CD14-positive monocyte (primary cell): ENCODE data around the gene SLC37A1. TPM values are rescaled to one million over a fixed set of nuclear protein-coding genes. Genes with fewer than 3 reads are reported as not detected.

Experiments
- DNase-seq, 3 donors: peaks; one replicate each; pipeline ENCODE4 v3.0.0-alpha.2; 2011 to 2022
- H2AFZ ChIP-seq: 2 replicates; pipeline ENCODE4 v1.6.0; 2012; ENCODE audit warnings: mild to moderate bottlenecking, low read depth, low read length, inconsistent platforms; ENCODE audit not compliant: insufficient read depth, poor library complexity, severe bottlenecking
- H3K27ac ChIP-seq, 2 donors: 1 replicate in 1 of 2; 2 replicates in 1 of 2; pipeline ENCODE4 v1.5.1; 2012 to 2013; ENCODE audit warnings: low read length in 2 of 2, control low read depth in 1 of 2, inconsistent platforms in 1 of 2, low read depth in 1 of 2, mild to moderate bottlenecking in 1 of 2
- H3K27me3 ChIP-seq, 2 donors: one replicate each; pipeline versions ENCODE4 v1.6.0 to v1.6.1; 2011 to 2013; ENCODE audit warnings: low read length in 2 of 2; ENCODE audit not compliant: control insufficient read depth in 2 of 2, insufficient read depth in 2 of 2
- H3K36me3 ChIP-seq, 2 donors: replicated peaks in 1 of 2; 1 replicate in 1 of 2; 2 replicates in 1 of 2; pipeline versions ENCODE4 v1.5.1 to v1.6.1; 2012 to 2013; ENCODE audit warnings: low read length in 2 of 2, control low read depth in 1 of 2, inconsistent platforms in 1 of 2, mild to moderate bottlenecking in 1 of 2; ENCODE audit not compliant: insufficient read depth in 2 of 2, control insufficient read depth in 1 of 2
- H3K4me1 ChIP-seq, 2 donors: 1 replicate in 1 of 2; 2 replicates in 1 of 2; pipeline versions ENCODE4 v1.5.1 to v1.6.1; 2012 to 2013; ENCODE audit warnings: low read length in 2 of 2, control low read depth in 1 of 2, inconsistent platforms in 1 of 2, mild to moderate bottlenecking in 1 of 2, moderate library complexity in 1 of 2; ENCODE audit not compliant: insufficient read depth in 2 of 2, control insufficient read depth in 1 of 2
- H3K4me2 ChIP-seq: replicated peaks from 2 replicates; pipeline ENCODE3; 2012; ENCODE audit warnings: low read length, moderate library complexity, mild to moderate bottlenecking; ENCODE audit not compliant: poor library complexity, severe bottlenecking; ENCODE audit errors: extremely low read depth
- H3K4me3 ChIP-seq, 3 experiments: fragments of 200-600 bp in 1 of 3; sonication (generic) in 1 of 3; replicated peaks in 1 of 3; 1 replicate in 2 of 3; 2 replicates in 1 of 3; pipeline ENCODE4 v1.5.1; 2011 to 2013; ENCODE audit warnings: low read length in 3 of 3, mild to moderate bottlenecking in 3 of 3, control low read depth in 2 of 3, low read depth in 2 of 3, inconsistent platforms in 1 of 3, moderate library complexity in 1 of 3
- H3K79me2 ChIP-seq: 2 replicates; pipeline ENCODE4 v1.6.0; 2012; ENCODE audit warnings: mild to moderate bottlenecking, control low read depth, inconsistent platforms, low read length, moderate library complexity; ENCODE audit not compliant: insufficient read depth
- H3K9ac ChIP-seq: 2 replicates; pipeline ENCODE4 v1.6.0; 2017; ENCODE audit warnings: low read length, mild to moderate bottlenecking; ENCODE audit not compliant: insufficient read depth, poor library complexity, severe bottlenecking
- H3K9me3 ChIP-seq, 2 donors: replicated peaks in 1 of 2; 1 replicate in 1 of 2; 2 replicates in 1 of 2; pipeline versions ENCODE4 v1.5.1 to v1.6.1; 2012 to 2013; ENCODE audit warnings: low read length in 2 of 2, control low read depth in 1 of 2; ENCODE audit not compliant: control insufficient read depth in 1 of 2, insufficient read depth in 1 of 2
- H4K20me1 ChIP-seq: 2 replicates; pipeline ENCODE4 v1.6.0; 2012; ENCODE audit warnings: mild to moderate bottlenecking, low read length, control low read depth, moderate library complexity; ENCODE audit not compliant: insufficient read depth
- H3K27ac Mint-ChIP-seq, 7 donors: one replicate each; pipeline ENCODE4 v1.8.0; 2020; ENCODE audit warnings: mild to moderate bottlenecking in 7 of 7, mixed read lengths in 7 of 7, moderate library complexity in 6 of 7, inconsistent platforms in 2 of 7
- H3K27me3 Mint-ChIP-seq, 3 donors: one replicate each; pipeline ENCODE4 v1.8.0; 2021 to 2022; ENCODE audit warnings: low read depth in 3 of 3, mild to moderate bottlenecking in 3 of 3, mixed read lengths in 3 of 3, moderate library complexity in 3 of 3, inconsistent platforms in 1 of 3
- H3K36me3 Mint-ChIP-seq, 2 donors: one replicate each; pipeline ENCODE4 v1.8.0; 2020; ENCODE audit warnings: mixed read lengths in 2 of 2, inconsistent platforms in 1 of 2, mild to moderate bottlenecking in 1 of 2
- H3K4me1 Mint-ChIP-seq: one replicate; pipeline ENCODE4 v1.8.0; 2020; ENCODE audit warnings: mild to moderate bottlenecking, mixed read lengths
- H3K4me3 Mint-ChIP-seq, 2 donors: one replicate each; pipeline ENCODE4 v1.8.0; 2020; ENCODE audit warnings: mild to moderate bottlenecking in 2 of 2, mixed read lengths in 2 of 2, moderate library complexity in 1 of 2
- H3K9me3 Mint-ChIP-seq, 7 donors: one replicate each; pipeline ENCODE4 v1.8.0; 2020 to 2022; ENCODE audit warnings: mixed read lengths in 7 of 7, mild to moderate bottlenecking in 6 of 7, moderate library complexity in 6 of 7, inconsistent platforms in 2 of 7
- CTCF ChIP-seq: fragments of 200-600 bp; IDR thresholded peaks from one replicate; pipeline ENCODE4 v1.8.0; 2022; ENCODE audit warnings: antibody characterized with exemption, mild to moderate bottlenecking
- WGBS: methylation state at CpG from one replicate; pipeline ENCODE4 v1.1.5; 2013; ENCODE audit warnings: missing lambda C conversion rate; ENCODE audit not compliant: insufficient coverage; 5-methylcytosine and 5-hydroxymethylcytosine counted together
- intact Hi-C, 2 donors: fragments of 100-400 bp; cut with micrococcal nuclease; formaldehyde crosslinking; loops; one replicate each; pipeline versions ENCODE4 v1.15.0 to v1.15.1; 2023
- polyA plus RNA-seq, 3 donors: library from polyadenylated mRNA; depleted of rRNA in 1 of 3; unstranded in 2 of 3; stranded (reverse) in 1 of 3; fragments of 300-500 nt in 2 of 3; fragments of >200 nt in 1 of 3; fragmentation: Illumina TruSeq in 2 of 3; gene quantifications; 1 replicate in 2 of 3; 2 replicates in 1 of 3; pipeline ENCODE4 v1.2.3, GENCODE V29; 2012 to 2021

The SLC37A1 gene
- polyA plus RNA-seq, 3 donors: 2.7 to 12.4 (median 4.3) TPM

GRCh38 chr21:42619841-42620240 lies 106.2 kb downstream of the SLC37A1 start:
- Histone ChIP-seq H3K27ac (no peak overlapping the region), H3K9me3 (no peaks in the 10 kb centered on the region), H3K4me1 (peaks cover 5 to 6% of the 10 kb centered on the region in 2 donors), H3K9ac (no peak overlapping the region), H4K20me1 (no peaks in the 10 kb centered on the region), H3K79me2 (no peaks in the 10 kb centered on the region), H3K27me3 (peaks cover 0 to 6% of the 10 kb centered on the region in 2 donors), H2AFZ (no peak overlapping the region), H3K36me3 (no peaks in the 10 kb centered on the region), H3K4me3 (no peak overlapping the region), H3K4me2 (no peak overlapping the region)
- no peak overlapping the region for H3K4me3 Mint-ChIP-seq
- H3K9me3 Mint-ChIP-seq: no peaks in the 10 kb centered on the region
- H3K36me3 Mint-ChIP-seq: no peaks in the 10 kb centered on the region
- no peak overlapping the region for H3K27ac Mint-ChIP-seq
- TF ChIP-seq CTCF: no peak
- 100% methylated on average over 4 of the region's 6 CpGs for WGBS
- no peaks in the 10 kb centered on the region for H3K4me1 Mint-ChIP-seq
- intact Hi-C loops: no loop called here
- no peak for DNase-seq
- peaks cover 0 to 6% (median 6%) of the 10 kb centered on the region in 3 donors for H3K27me3 Mint-ChIP-seq

DNA sequence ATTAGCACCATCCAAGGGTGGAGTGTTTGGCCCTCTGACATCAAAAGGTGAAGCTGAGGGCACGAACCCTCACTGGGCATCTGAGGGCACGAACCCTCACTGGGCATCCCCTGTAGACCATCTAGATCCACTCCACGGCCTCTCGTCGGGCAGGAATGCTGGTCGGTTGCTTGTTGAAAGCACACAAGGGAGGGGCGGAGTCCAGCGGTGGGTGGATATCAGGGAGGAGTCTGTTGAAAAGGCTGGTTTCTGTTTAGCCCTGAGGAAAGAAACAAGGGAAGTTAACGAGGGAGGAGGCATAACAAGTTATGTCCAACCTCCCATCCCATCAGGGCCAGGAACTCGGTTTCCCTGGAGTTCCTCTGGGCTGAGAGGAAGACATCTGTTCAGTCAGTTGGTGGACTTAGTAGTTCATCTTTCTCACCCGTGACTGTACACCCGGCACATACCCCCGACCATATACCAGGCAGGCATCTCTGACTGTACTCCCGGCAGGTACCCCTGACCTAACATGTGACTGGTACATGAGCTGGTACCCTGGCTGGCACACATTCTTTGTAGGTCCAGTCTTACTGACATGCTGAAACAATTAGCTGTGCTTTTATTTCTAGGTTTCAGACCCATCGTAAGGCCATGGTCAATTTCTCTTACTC lies 107.6 kb downstream of the SLC37A1 start:
- no peak for DNase-seq
- H3K79me2 ChIP-seq: no peaks in the 10 kb centered on the region
- H3K9ac ChIP-seq: no peak overlapping the region
- intact Hi-C loops: no loop called here
- H3K4me2 ChIP-seq: no peak overlapping the region
- TF ChIP-seq CTCF: no peak
- 90% methylated on average over 12 of the region's 15 CpGs for WGBS
- Mint-ChIP-seq H3K4me1 (no peaks in the 10 kb centered on the region), H3K4me3 (no peak overlapping the region), H3K9me3 (no peaks in the 10 kb centered on the region), H3K27ac (no peak overlapping the region), H3K27me3 (peaks cover 2 to 13% (median 9%) of the 10 kb centered on the region in 3 donors), H3K36me3 (no peaks in the 10 kb centered on the region)
- H3K36me3 ChIP-seq: no peaks in the 10 kb centered on the region
- no peak overlapping the region for H3K4me3 ChIP-seq
- no peaks in the 10 kb centered on the region for H4K20me1 ChIP-seq
- no peaks in the 10 kb centered on the region for H3K9me3 ChIP-seq
- no peak overlapping the region for H3K27ac ChIP-seq
- peaks cover 3 to 4% of the 10 kb centered on the region in 2 donors for H3K4me1 ChIP-seq
- H2AFZ ChIP-seq: no peak overlapping the region
- peaks cover 0 to 5% of the 10 kb centered on the region in 2 donors for H3K27me3 ChIP-seq
